Right renal pelvis (tissue), 4 donors: ENCODE results near the gene GAS2. TPM values are rescaled to one million over a fixed set of nuclear protein-coding genes. Genes with fewer than 3 reads are reported as not detected.

Experiments
- DNase-seq, 4 donors: peaks; one replicate each; pipeline ENCODE4 v3.0.0-alpha.2; 2013; ENCODE audit warnings: low read depth in 4 of 4, low spot score in 3 of 4, missing footprints in 1 of 4
- polyA plus RNA-seq, 4 donors: library from polyadenylated mRNA; unstranded; fragments of 120-200 nt; gene quantifications; one replicate each; pipeline ENCODE4 v1.2.1, GENCODE V29; 2013; ENCODE audit not compliant: insufficient read length in 4 of 4

GAS2 gene
- polyA plus RNA-seq, 4 donors: 10.4 to 15.7 (median 11.0) TPM

DNA sequence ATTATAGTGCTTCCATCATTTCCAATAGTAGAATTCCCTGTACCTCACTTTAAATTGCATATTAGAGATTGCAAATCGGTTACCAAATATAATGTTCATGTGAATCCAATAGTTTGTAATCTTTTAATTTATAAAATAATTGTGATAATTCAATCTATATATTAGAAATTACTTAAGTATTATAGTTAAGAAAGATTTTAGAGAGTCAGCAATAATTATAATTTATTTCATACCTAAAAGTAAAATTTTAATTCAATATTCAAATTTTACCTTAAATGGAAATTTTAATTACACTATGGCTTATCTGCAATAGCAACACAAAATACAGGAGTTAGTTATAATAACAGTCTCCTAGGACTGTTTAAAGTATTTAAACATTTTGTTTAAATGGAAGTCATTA lies 180.3 kb downstream of the GAS2 start:
- DNase-seq: no peak

DNA sequence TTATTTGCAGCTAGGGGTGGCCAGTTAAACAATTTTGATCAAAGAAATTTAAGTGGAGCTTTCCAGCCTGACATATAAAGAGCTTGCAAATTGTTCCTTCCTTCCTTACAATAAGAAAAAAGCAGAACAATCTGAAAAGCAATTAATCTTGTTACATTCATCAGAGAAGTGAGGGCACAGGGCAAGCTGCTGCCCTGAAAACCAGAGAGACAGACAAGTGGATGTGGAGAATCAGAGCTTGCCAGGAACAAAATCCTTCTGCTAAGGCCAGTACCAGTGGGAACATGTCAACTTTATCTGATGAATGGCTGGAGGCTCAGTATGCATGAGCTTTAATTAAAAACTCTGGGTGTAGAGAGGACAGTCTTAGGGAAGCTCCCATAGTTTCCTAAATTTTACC lies 185.1 kb downstream of the GAS2 start:
- DNase-seq: no peak

DNA sequence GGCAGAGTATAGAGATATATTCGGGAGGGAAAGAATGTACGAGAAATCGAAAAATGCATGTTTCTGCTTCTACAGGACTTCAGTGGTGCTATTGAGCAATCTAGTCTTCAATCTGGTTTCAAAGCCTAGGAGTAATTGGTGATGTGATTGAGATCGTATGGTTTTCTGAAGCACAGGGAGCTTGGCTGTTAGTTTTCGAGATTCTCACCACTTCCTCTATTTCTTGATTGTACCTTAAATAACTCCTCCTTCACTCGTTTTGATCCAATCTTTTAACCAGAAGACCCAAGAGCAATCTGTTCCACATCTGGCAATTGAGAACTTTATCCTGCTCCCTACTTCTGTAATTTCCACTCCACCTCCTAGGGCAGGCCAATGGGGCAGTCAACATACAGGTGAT lies 193.3 kb downstream of the GAS2 start:
- DNase-seq: no peak

DNA sequence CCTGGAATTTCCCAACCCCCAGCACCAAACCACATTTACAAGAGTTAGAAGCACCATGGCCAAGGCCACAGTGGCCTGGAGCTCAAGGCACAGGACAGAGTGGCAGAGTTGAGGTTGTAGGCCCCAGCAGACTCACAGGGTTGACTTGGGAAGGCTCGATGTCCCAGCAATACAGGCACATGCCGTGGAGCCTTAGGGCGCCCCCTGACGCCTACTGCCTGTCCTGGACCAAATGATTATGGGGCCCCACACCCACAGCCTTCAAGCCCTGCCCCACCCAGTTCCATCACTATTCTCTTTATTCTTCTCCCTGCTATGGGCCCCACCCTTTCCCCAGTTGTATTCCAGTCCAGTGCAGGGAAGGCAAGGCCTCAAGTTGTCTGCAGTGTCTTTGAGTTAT lies 193.8 kb downstream of the GAS2 start, which contains the start of gene CCDC179:
Gene CCDC179 (minus strand): TSS at position 234 of the 400 bp plus-strand sequence. CDS start 53 bp downstream, at position 181.
- no peak for DNase-seq

Other genes with a start within 250 kb of the GAS2 start
- gene FANCF, start 40.8 kb upstream of the GAS2 start, polyA plus RNA-seq: 10 to 100 TPM; 19.1 to 22.9 (median 21.1) TPM
- gene SVIP, start 163.2 kb downstream of the GAS2 start, polyA plus RNA-seq: 10 to 100 TPM; 39.9 to 44.5 (median 43.6) TPM
- gene CCDC179, start 193.9 kb downstream of the GAS2 start, polyA plus RNA-seq: not detected